ENCODE data around the gene SARDH. TPM values are rescaled to one million over a fixed set of nuclear protein-coding genes. Genes with fewer than 3 reads are reported as not detected.

Gene SARDH
- total and polyA plus RNA-seq, 10 donors, result 1.0 to 4.5 (median 2.3) TPM

DNA sequence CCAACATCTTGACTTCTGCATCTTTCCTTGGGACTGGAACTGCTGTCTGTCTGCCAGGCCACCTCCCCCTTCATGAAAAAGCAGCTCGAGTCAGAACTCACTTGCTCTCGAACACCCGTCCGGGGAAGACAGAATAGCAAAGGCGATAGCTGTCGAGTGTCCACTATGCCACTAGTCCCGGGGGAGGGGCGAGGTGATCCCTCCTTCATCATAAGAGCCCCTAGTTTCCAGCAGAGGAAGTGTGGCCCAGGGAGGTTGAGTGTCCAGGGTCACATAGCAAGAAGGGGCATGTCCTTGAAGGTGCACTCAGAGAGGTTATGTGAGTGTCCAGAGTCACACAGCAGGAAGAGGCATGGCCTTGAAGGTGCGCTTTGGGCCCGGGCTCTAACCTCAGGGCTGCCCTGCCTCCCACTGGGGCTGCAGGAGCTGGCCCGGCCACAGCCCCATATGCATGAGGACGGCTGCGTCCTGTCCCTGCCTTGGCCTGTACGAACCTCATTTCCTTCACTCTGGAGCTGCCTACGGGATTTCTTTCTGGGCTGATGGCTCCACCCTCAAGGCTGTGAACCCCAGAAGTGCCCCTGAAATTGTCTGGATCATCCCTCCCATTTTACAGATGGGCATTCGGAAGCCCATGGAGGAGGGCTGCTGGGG, 95.3 kb downstream of the SARDH start:
- intact Hi-C loops (cut with DNase I; ENCODE audit: low total_unique reads), result no loop called here
- no peak for TF ChIP-seq POLR2A (IDR thresholded peaks at IDR 0.05)
- TF ChIP-seq POLR2AphosphoS5 (IDR thresholded peaks at IDR 0.05), result no peak
- TF ChIP-seq, protein P1, sequence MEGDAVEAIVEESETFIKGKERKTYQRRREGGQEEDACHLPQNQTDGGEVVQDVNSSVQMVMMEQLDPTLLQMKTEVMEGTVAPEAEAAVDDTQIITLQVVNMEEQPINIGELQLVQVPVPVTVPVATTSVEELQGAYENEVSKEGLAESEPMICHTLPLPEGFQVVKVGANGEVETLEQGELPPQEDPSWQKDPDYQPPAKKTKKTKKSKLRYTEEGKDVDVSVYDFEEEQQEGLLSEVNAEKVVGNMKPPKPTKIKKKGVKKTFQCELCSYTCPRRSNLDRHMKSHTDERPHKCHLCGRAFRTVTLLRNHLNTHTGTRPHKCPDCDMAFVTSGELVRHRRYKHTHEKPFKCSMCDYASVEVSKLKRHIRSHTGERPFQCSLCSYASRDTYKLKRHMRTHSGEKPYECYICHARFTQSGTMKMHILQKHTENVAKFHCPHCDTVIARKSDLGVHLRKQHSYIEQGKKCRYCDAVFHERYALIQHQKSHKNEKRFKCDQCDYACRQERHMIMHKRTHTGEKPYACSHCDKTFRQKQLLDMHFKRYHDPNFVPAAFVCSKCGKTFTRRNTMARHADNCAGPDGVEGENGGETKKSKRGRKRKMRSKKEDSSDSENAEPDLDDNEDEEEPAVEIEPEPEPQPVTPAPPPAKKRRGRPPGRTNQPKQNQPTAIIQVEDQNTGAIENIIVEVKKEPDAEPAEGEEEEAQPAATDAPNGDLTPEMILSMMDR (IDR thresholded peaks at IDR 0.05 in 8 of 11, conservative IDR thresholded peaks at IDR 0.05 in 3 of 11), result no peak
- H3K36me3 ChIP-seq, result no peaks in the 10 kb centered on the region
- no peak overlapping the region for H3K27ac ChIP-seq
- 44 to 75% (median 63%) methylated on average over 11 to 16 of the region's 16 CpGs for WGBS, 5 donors
- peaks cover 0 to 13% (median 0%) of the 10 kb centered on the region in 6 donors for H3K4me1 ChIP-seq
- no peaks in the 10 kb centered on the region for H3K9me3 ChIP-seq
- DNase-seq, result no peak
- no peak overlapping the region for H3K4me3 ChIP-seq
- peaks cover 0 to 54% (median 0%) of the 10 kb centered on the region in 7 donors for H3K27me3 ChIP-seq (replicated peaks in 1 of 7)

DNA sequence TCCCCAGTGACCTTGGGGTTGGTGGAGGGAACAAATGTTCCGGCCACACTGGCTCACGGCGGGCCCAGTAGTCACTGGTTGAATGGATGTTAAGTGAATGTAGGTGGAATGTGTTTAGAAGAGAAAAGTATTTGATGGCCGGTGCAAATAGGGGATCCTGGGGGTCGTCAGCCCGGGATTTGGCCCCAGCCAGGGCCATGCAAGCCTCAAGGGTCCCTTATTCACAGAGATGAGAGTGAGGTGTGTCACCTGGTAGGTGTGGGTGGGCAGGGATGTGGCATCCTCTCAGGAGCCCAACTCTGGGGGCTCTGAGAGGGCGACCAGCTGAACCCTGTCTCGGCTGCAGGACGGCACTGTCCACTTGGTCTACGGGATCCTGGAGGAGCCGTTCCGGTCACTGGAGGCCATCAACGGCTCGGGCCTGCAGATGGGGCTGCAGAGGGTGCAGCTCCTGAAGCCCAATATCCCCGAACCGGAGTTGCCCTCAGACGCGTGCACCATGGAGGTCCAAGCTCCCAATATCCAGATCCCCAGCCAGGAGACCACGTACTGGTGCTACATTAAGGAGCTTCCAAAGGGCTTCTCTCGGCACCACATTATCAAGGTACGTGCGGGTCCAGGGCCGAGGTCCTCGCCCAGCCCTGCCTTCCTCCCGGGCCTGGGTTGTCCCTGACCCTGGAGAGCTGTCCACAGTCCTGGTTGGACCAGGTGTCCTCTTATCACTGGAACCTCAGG, 96.1 kb downstream of the SARDH start:
- intact Hi-C loops (cut with DNase I; ENCODE audit: low total_unique reads), result no loop called here
- DNase-seq, result no peak
- Histone ChIP-seq H3K4me3 (no peak overlapping the region), H3K27ac (no peak overlapping the region), H3K36me3 (no peaks in the 10 kb centered on the region), H3K4me1 (peaks cover 0 to 13% (median 0%) of the 10 kb centered on the region in 6 donors), H3K9me3 (no peaks in the 10 kb centered on the region), H3K27me3 (replicated peaks in 1 of 7) (peaks cover 0 to 46% (median 0%) of the 10 kb centered on the region in 7 donors)
- WGBS, 5 donors, result 78 to 94% (median 87%) methylated on average over 13 to 25 of the region's 25 CpGs
- TF ChIP-seq POLR2AphosphoS5 (IDR thresholded peaks at IDR 0.05) (no peak), POLR2A (IDR thresholded peaks at IDR 0.05) (no peak)
- TF ChIP-seq, protein P1 (IDR thresholded peaks at IDR 0.05 in 8 of 11, conservative IDR thresholded peaks at IDR 0.05 in 3 of 11), result no peak

DNA sequence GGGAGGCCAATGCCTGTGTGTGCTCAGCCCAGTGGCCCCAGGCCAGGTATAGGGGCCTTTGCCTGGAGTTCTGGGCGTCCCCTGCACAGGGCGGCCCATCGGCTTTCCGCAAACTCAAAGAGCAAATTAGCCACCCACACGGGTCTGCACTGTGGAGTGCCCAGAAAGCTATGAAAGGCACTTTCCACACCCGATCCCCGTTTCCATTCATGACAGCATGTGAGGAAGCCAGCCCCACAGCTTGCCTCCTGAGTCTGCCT, 96.8 kb downstream of the SARDH start:
- intact Hi-C loops (cut with DNase I; ENCODE audit: low total_unique reads), result no loop called here
- 89 to 100% (median 93%) methylated on average over 2 to 7 of the region's 7 CpGs for WGBS, 5 donors
- Histone ChIP-seq H3K36me3 (no peaks in the 10 kb centered on the region), H3K4me3 (no peak overlapping the region), H3K27ac (no peak overlapping the region), H3K9me3 (no peaks in the 10 kb centered on the region), H3K27me3 (replicated peaks in 1 of 7) (peaks cover 0 to 41% (median 0%) of the 10 kb centered on the region in 7 donors), H3K4me1 (peaks cover 0 to 15% (median 0%) of the 10 kb centered on the region in 6 donors)
- DNase-seq, result no peak
- TF ChIP-seq POLR2A (IDR thresholded peaks at IDR 0.05) (no peak), POLR2AphosphoS5 (IDR thresholded peaks at IDR 0.05) (no peak)
- TF ChIP-seq, protein P1 (IDR thresholded peaks at IDR 0.05 in 8 of 11, conservative IDR thresholded peaks at IDR 0.05 in 3 of 11), result no peak

All from spleen (tissue), 11 donors.